GM12864 (cell line): ENCODE measurements around the gene LRIT1.
A peak's percentile ranks its signal among the peaks of the same experiment; 100 is the strongest.

ENCODE experiments used
- DNase-seq: peaks from one replicate; pipeline ENCODE4 v3.0.0-alpha.2; 2011; ENCODE audit warnings: low read depth
- H3K4me3 ChIP-seq: 2 replicates; pipeline ENCODE4 v1.5.1; 2011; ENCODE audit warnings: mild to moderate bottlenecking, low read depth, low read length, control low read depth
- TF ChIP-seq, protein P1 (sequence below): IDR thresholded peaks from 2 replicates; pipeline ENCODE4 v1.5.1; 2011; ENCODE audit warnings: low read depth, mild to moderate bottlenecking, moderate library complexity, low read length, control low read depth, inconsistent platforms; ENCODE audit errors: missing control alignments

LRIT1 gene

DNA sequence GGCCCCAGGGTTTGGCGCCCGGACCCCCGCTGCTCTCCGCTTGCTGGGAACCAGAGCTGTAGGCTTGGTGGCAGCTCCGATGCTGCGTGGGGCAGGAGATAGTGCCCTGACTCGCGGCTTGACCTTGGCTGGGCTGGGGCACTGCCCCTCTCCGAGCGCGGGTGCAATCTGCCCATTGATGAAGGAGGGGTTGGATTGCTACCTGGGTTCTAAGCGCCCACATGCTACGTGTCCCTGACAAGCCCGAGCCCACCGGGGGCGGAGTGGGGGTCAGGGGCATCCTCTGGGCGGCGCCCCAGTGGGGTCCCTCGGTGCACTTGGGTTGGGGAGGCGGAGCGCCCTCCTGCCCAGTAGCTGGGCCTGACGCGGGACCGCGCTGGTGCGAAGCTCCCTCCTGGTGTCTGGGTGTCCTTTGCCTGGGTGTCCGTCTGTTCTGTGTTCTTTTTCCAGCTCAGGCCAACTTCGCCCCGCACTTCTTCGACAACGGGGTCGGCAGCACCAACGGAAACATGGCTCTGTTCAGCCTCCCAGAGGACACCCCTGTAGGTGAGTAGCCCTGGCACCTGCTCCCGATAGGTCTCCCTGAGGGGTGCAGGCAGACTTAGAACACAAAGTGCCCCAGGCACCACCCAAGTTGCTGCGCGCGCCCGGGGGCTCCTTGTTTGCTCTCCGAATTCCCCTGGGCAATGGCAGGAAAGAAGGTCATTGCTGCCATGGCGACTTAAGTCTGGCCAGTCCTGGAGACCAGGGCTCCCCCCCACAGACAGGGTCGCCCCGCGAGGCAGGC is 46.1 kb downstream of the LRIT1 start:
- TF ChIP-seq, protein P1, sequence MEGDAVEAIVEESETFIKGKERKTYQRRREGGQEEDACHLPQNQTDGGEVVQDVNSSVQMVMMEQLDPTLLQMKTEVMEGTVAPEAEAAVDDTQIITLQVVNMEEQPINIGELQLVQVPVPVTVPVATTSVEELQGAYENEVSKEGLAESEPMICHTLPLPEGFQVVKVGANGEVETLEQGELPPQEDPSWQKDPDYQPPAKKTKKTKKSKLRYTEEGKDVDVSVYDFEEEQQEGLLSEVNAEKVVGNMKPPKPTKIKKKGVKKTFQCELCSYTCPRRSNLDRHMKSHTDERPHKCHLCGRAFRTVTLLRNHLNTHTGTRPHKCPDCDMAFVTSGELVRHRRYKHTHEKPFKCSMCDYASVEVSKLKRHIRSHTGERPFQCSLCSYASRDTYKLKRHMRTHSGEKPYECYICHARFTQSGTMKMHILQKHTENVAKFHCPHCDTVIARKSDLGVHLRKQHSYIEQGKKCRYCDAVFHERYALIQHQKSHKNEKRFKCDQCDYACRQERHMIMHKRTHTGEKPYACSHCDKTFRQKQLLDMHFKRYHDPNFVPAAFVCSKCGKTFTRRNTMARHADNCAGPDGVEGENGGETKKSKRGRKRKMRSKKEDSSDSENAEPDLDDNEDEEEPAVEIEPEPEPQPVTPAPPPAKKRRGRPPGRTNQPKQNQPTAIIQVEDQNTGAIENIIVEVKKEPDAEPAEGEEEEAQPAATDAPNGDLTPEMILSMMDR = no peak
- DNase-seq = no peak
- peak overlapping the region; percentile 49 for H3K4me3 ChIP-seq

GRCh38 chr10:84194424-84195043 is 46.8 kb downstream of the LRIT1 start, which contains the start of gene CDHR1:
Gene CDHR1 (plus strand): TSS chr10:84194537. CDS start chr10:84194761, 224 bp downstream.
- TF ChIP-seq, protein P1 = no peak
- no peak for DNase-seq
- H3K4me3 ChIP-seq = peak within 1 kb of the TSS; percentile 49

- DNase-seq = no peak
- TF ChIP-seq, protein P1 = no peak
- H3K4me3 ChIP-seq = peak overlapping the region; percentile 49
Observed at GRCh38 chr10:84193846-84194423, 47.4 kb downstream of the LRIT1 start.

GRCh38 chr10:84193327-84193726 is 48.0 kb downstream of the LRIT1 start:
- no peak overlapping the region for H3K4me3 ChIP-seq
- no peak for DNase-seq
- TF ChIP-seq, protein P1 = no peak

- DNase-seq = no peak
- no peak overlapping the region for H3K4me3 ChIP-seq
- TF ChIP-seq, protein P1 = no peak
Observed at GRCh38 chr10:84191106-84191505, 50.2 kb downstream of the LRIT1 start.

DNA sequence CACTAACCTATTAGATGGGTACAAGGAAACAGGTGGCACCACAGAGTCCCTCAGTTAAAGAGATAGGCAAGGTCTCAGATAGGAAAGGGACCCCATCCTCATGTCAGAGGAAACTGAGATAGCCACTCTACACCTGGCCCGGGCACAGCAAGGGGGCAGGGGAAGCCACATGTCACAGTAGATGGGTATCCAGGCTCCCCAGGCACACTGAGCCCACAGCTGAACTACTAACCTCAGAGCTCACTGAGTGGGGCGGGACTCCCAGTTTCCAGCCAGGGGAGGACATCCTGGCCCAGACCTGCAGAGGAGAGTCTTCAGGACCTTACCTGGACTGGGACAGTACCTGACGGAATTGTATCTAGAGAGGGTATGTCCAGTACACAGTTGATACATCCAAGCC is 50.7 kb downstream of the LRIT1 start:
- H3K4me3 ChIP-seq = no peak overlapping the region
- TF ChIP-seq, protein P1 = no peak
- no peak for DNase-seq
